Osteoblast (primary cell): ENCODE measurements around the gene TAGLN3. TPM values are rescaled to one million over a fixed set of nuclear protein-coding genes. Genes with fewer than 3 reads are reported as not detected.

Experiments used
- DNase-seq: peaks from one replicate; pipeline ENCODE4 v3.0.0; 2011; ENCODE audit warnings: low spot score, mixed read lengths; ENCODE audit not compliant: insufficient read length; ENCODE audit errors: missing footprints
- H2AFZ ChIP-seq: 2 replicates; pipeline ENCODE4 v1.6.0; 2011; ENCODE audit warnings: mild to moderate bottlenecking, low read length
- H3K27ac ChIP-seq: 2 replicates; pipeline ENCODE4 v1.5.1; 2011; ENCODE audit warnings: mild to moderate bottlenecking, low read depth, low read length, moderate library complexity
- H3K27me3 ChIP-seq: 2 replicates; pipeline ENCODE4 v1.6.0; 2012; ENCODE audit warnings: mild to moderate bottlenecking, control low read depth, inconsistent platforms, low read length, moderate library complexity; ENCODE audit not compliant: insufficient read depth
- H3K36me3 ChIP-seq: 2 replicates; pipeline ENCODE4 v1.5.1; 2011; ENCODE audit warnings: mild to moderate bottlenecking, low read length, control low read depth, moderate library complexity; ENCODE audit not compliant: insufficient read depth
- H3K4me1 ChIP-seq: 2 replicates; pipeline ENCODE4 v1.5.1; 2011; ENCODE audit warnings: mild to moderate bottlenecking, low read length, control low read depth, moderate library complexity; ENCODE audit not compliant: insufficient read depth
- H3K4me2 ChIP-seq: 2 replicates; pipeline ENCODE4 v1.6.0; 2011; ENCODE audit warnings: mild to moderate bottlenecking, low read length; ENCODE audit not compliant: insufficient read depth
- H3K4me3 ChIP-seq: fragments of 200-600 bp; sonication (generic); 3 replicates; pipeline ENCODE4 v1.5.1; 2012; ENCODE audit warnings: mild to moderate bottlenecking, low read length, inconsistent platforms; ENCODE audit not compliant: insufficient read depth
- H3K79me2 ChIP-seq: 2 replicates; pipeline ENCODE4 v1.6.0; 2012; ENCODE audit warnings: mild to moderate bottlenecking, low read length, control low read depth, inconsistent platforms; ENCODE audit not compliant: insufficient read depth
- H3K9me3 ChIP-seq: 2 replicates; pipeline ENCODE4 v1.5.1; 2011; ENCODE audit warnings: low read depth, low read length, control low read depth
- H4K20me1 ChIP-seq: 2 replicates; pipeline ENCODE4 v1.6.0; 2012; ENCODE audit warnings: mild to moderate bottlenecking, low read length, control low read depth; ENCODE audit not compliant: insufficient read depth
- total RNA-seq: library from RNA; depleted of rRNA; stranded (reverse); fragments of >200 nt; gene quantifications from 2 replicates; pipeline ENCODE4 v1.2.3, GENCODE V29; 2012
- TF ChIP-seq, protein P1 (sequence below): IDR thresholded peaks from 2 replicates; pipeline ENCODE4 v1.5.1; 2011; ENCODE audit warnings: mild to moderate bottlenecking, low read depth, low read length, moderate library complexity; ENCODE audit errors: extremely low read depth

TAGLN3 gene
- total RNA-seq, 1 donor = not detected

DNA sequence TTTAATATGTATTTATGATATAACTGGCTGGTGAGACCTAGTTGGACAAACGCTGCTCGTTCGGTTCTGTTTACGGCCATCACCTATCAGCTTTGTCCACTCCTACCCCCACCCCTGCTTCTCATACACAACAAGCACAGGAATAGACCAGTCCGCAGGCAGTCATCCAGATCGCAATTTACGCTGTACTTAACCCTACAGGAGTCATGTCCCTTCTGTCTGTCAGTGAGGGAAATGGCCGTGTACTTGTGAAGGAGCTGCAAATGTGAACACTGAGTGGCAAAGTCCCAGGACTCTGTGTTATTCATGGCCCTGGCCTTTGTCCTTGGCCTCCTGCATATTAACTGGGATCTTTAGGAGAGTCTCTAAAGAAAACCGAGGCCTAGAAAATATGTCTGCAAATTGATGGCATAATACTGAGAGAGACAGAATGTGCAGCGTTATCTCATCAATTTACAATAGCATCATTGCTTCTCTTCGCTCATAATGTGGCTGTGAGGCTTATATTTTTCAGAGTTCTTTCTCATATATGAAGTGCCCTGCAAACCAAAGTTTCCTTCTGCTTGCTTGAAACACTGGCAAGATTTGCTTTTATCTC is 27.1 kb upstream of the TAGLN3 start:
- H2AFZ ChIP-seq = no peak overlapping the region
- DNase-seq = no peak
- peaks cover 77% of the 10 kb centered on the region for H3K36me3 ChIP-seq
- no peaks in the 10 kb centered on the region for H3K27me3 ChIP-seq
- no peak overlapping the region for H3K4me2 ChIP-seq
- no peaks in the 10 kb centered on the region for H4K20me1 ChIP-seq
- no peaks in the 10 kb centered on the region for H3K9me3 ChIP-seq
- peaks cover 3% of the 10 kb centered on the region for H3K4me1 ChIP-seq
- H3K79me2 ChIP-seq = no peaks in the 10 kb centered on the region
- no peak overlapping the region for H3K27ac ChIP-seq
- no peak overlapping the region for H3K4me3 ChIP-seq
- TF ChIP-seq, protein P1, sequence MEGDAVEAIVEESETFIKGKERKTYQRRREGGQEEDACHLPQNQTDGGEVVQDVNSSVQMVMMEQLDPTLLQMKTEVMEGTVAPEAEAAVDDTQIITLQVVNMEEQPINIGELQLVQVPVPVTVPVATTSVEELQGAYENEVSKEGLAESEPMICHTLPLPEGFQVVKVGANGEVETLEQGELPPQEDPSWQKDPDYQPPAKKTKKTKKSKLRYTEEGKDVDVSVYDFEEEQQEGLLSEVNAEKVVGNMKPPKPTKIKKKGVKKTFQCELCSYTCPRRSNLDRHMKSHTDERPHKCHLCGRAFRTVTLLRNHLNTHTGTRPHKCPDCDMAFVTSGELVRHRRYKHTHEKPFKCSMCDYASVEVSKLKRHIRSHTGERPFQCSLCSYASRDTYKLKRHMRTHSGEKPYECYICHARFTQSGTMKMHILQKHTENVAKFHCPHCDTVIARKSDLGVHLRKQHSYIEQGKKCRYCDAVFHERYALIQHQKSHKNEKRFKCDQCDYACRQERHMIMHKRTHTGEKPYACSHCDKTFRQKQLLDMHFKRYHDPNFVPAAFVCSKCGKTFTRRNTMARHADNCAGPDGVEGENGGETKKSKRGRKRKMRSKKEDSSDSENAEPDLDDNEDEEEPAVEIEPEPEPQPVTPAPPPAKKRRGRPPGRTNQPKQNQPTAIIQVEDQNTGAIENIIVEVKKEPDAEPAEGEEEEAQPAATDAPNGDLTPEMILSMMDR = no peak

DNA sequence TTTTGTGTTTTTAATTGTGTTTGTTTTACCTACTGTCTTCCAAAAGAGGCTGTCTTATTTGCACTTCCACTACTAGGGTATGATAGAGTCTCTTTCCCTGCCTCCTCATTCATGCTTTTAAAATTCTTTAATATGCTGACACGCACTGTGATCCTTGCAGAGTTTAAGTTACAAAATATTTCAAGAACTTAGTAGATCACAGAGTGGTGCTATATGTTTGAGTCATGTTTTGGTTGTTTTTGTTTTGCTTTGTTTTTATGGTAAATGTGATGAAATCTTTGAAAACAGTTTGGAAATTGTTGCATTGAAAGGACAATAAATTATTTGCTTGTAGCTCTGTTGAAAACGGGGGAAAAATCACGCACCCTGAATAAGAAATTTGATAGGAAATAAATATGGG is 25.8 kb upstream of the TAGLN3 start:
- Histone ChIP-seq H3K4me1 (no peaks in the 10 kb centered on the region), H3K4me2 (no peak overlapping the region), H3K79me2 (no peaks in the 10 kb centered on the region), H3K27ac (no peak overlapping the region), H3K9me3 (no peaks in the 10 kb centered on the region), H3K4me3 (no peak overlapping the region), H3K27me3 (no peaks in the 10 kb centered on the region), H3K36me3 (peaks cover 68% of the 10 kb centered on the region), H4K20me1 (no peaks in the 10 kb centered on the region), H2AFZ (no peak overlapping the region)
- no peak for DNase-seq
- TF ChIP-seq, protein P1 = no peak

DNA sequence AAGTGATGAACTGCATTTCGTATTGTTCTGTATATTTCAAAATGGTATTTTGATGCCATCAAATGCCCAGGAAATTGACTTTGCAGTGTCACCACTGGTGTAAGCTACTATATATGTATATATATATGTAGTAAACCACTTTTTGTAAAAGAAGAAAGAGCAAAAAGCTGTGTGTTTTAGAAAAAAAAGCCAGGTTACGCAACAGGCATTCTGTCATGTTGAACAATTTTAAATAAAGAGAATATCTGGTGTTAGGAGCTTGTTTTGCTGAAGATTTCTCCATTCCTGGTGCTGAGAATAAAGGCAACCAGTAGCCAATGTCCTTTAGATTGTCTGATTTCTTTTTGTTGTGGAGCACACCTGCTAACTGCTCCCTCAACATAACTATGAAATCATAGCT is 23.6 kb upstream of the TAGLN3 start:
- DNase-seq = no peak
- Histone ChIP-seq H3K79me2 (peaks cover 14% of the 10 kb centered on the region), H3K9me3 (no peaks in the 10 kb centered on the region), H2AFZ (no peak overlapping the region), H3K4me1 (peaks cover 11% of the 10 kb centered on the region), H3K4me3 (no peak overlapping the region), H3K27ac (no peak overlapping the region), H3K36me3 (peaks cover 46% of the 10 kb centered on the region), H4K20me1 (no peaks in the 10 kb centered on the region), H3K4me2 (no peak overlapping the region), H3K27me3 (no peaks in the 10 kb centered on the region)
- TF ChIP-seq, protein P1 = no peak

DNA sequence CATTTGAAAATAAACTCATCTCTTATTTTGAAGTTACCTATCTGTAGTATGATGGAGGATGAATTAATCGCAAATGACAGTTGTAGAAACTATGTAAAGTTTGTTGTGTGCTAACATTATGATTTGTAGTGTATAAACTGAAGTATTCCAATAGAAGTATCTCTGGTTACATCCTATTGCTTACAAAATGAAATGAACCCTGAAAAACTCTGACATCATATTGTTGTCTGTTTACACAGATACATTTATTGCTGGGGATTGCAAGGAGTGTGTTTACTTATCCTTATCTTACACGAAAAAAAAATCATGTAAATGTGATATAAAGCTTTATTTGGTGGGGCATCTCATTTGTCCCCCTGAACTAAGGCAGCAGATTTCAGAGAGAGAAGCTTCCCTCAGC is 22.5 kb upstream of the TAGLN3 start:
- Histone ChIP-seq H3K79me2 (peaks cover 25% of the 10 kb centered on the region), H3K27ac (no peak overlapping the region), H2AFZ (no peak overlapping the region), H4K20me1 (no peaks in the 10 kb centered on the region), H3K9me3 (no peaks in the 10 kb centered on the region), H3K27me3 (no peaks in the 10 kb centered on the region), H3K36me3 (peaks cover 35% of the 10 kb centered on the region), H3K4me1 (peaks cover 18% of the 10 kb centered on the region), H3K4me2 (no peak overlapping the region), H3K4me3 (no peak overlapping the region)
- TF ChIP-seq, protein P1 = no peak
- DNase-seq = no peak
